Left lobe of liver (tissue), 2 donors: ENCODE results near the gene CERK. TPM values are rescaled to one million over a fixed set of nuclear protein-coding genes. Genes with fewer than 3 reads are reported as not detected.

Experiments used
- ATAC-seq: fragments of 200-7000 bp; cut with Tn5 transposase; one replicate; pipeline ENCODE4 v1.9.1; 2020; ENCODE audit warnings: mild to moderate bottlenecking, moderate library complexity
- DNase-seq: peaks from one replicate; pipeline ENCODE4 v3.0.0-alpha.2; 2020; ENCODE audit warnings: low spot score
- total RNA-seq: library from RNA; stranded (reverse); gene quantifications from one replicate; pipeline ENCODE4 v1.2.1, GENCODE V29; 2021
- donor health status: DM: no; HTN: no; CAD: no; lungs with moderate emphysema.
- donor health status: DM: no; HTN: yes; CAD: no.

CERK gene
- total RNA-seq, 1 donor from 2014 or later = 22.0 TPM

DNA sequence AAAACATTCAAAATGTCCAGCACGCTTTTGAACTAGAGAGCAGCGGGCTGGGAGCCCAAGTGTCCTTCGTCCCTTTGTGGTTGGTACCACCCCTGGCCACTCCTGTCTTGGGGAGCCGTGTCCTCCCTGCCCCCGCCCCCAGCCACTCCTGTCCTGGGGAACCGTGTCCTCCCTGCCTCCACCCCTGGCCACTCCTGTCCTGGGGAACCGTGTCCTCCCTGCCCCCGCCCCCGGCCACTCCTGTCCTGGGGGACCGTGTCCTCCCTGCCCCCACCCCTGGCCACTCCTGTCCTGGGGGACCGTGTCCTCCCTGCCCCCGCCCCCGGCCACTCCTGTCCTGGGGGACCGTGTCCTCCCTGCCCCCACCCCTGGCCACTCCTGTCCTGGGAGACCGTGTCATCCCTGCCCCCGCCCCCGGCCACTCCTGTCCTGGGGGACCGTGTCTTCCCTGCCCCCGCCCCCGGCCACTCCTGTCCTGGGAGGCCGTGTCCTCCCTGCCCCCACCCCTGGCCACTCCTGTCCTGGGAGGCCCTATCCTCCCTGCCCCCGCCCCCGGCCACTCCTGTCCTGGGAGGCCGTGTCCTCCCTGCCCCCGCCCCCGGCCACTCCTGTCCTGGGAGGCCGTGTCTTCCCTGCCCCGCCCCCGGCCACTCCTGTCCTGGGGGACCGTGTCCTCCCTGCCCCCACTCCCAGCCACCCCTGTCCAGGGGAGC lies 102.9 kb downstream of the CERK start:
- peak; percentile 27 for ATAC-seq
- peak; percentile 84 for DNase-seq

Other genes starting within 250 kb of the CERK start
- 8.4 TPM for gene CELSR1, start 200.6 kb downstream of the CERK start, total RNA-seq
- 42.5 TPM for gene GRAMD4, start 117.9 kb downstream of the CERK start, total RNA-seq
- 12.4 TPM for gene TBC1D22A, start 24.4 kb upstream of the CERK start, total RNA-seq